HCT116 (cell line): Measurements from ENCODE around the gene C15orf40.

Experiments
- CBX3 ChIP-seq: IDR thresholded peaks from 2 replicates; pipeline ENCODE4 v1.6.1; 2012; ENCODE audit warnings: low read depth
- EGR1 ChIP-seq: IDR thresholded peaks from 2 replicates; pipeline ENCODE4 v1.6.1; 2012; ENCODE audit warnings: low read depth
- EZH2 ChIP-seq: fragments of 200-600 bp; sonication (generic); IDR thresholded peaks from 2 replicates; pipeline ENCODE4 v1.6.1; 2017; ENCODE audit warnings: antibody characterized with exemption, mixed run types
- POLR2AphosphoS5 ChIP-seq: IDR thresholded peaks from 2 replicates; pipeline ENCODE4 v1.6.1; 2011; ENCODE audit warnings: mild to moderate bottlenecking, low read depth, low read length, moderate library complexity
- TF ChIP-seq, protein P1 (sequence below), 3 experiments: fragments of 200-600 bp in 1 of 3; sonication (generic) in 1 of 3; IDR thresholded peaks in 2 of 3; conservative IDR thresholded peaks in 1 of 3; 2 replicates each; pipeline ENCODE4 v1.5.1; 2012 to 2017; ENCODE audit warnings: low read depth in 2 of 3, low read length in 2 of 3, antibody characterized with exemption in 1 of 3, borderline replicate concordance in 1 of 3, control low read depth in 1 of 3, mild to moderate bottlenecking in 1 of 3, mixed read lengths in 1 of 3, mixed run types in 1 of 3, moderate library complexity in 1 of 3; ENCODE audit not compliant: insufficient read depth in 1 of 3
- TF ChIP-seq, protein P2 (sequence below): IDR thresholded peaks from 2 replicates; pipeline ENCODE4 v1.6.1; 2011; ENCODE audit warnings: mild to moderate bottlenecking, low read length, moderate library complexity; ENCODE audit not compliant: insufficient replicate concordance; ENCODE audit errors: extremely low read depth

DNA sequence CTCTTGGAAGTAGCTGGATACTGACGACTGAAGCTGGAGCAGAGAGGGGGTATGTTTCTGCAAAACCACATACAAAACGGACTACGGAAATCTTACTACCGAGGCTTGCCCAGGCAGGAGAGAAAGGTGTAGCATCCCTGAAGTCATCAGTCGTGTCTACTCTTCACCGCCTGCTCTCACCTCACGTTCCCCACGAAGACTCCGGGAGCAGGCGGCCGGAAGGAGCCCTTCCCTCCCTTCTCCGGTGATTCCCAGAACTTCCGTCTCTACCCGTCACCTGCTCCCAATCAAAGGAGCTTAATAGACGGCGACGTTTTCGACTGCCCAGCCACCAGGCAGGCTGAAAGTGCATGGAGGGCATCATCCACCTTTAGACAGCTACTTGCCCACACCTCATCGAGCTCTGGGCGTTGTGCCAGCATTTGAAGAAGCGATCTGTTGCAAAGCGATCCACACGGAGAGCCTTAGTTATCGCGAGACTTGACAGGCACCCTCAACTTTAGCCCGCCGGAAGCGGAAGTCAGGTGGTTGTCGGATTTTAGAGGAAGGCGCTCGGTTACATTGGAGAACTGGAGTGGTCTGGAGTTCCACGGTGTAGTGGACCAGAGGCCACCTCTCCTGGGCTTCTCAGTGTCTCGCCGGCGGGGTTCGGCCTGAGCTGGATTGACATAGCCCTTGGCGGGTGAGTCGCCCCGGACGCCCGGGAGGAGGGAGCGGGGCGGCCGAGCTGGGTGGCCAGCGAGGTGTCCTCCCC is 25.6 kb downstream of the C15orf40 start, which contains the start of gene RAMAC:
- TF ChIP-seq, protein P1, sequence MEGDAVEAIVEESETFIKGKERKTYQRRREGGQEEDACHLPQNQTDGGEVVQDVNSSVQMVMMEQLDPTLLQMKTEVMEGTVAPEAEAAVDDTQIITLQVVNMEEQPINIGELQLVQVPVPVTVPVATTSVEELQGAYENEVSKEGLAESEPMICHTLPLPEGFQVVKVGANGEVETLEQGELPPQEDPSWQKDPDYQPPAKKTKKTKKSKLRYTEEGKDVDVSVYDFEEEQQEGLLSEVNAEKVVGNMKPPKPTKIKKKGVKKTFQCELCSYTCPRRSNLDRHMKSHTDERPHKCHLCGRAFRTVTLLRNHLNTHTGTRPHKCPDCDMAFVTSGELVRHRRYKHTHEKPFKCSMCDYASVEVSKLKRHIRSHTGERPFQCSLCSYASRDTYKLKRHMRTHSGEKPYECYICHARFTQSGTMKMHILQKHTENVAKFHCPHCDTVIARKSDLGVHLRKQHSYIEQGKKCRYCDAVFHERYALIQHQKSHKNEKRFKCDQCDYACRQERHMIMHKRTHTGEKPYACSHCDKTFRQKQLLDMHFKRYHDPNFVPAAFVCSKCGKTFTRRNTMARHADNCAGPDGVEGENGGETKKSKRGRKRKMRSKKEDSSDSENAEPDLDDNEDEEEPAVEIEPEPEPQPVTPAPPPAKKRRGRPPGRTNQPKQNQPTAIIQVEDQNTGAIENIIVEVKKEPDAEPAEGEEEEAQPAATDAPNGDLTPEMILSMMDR (IDR thresholded peaks at IDR 0.05 in 2 of 3, conservative IDR thresholded peaks at IDR 0.05 in 1 of 3; ENCODE audit: borderline replicate concordance in 1 of 3, insufficient read depth in 1 of 3, low read depth in 2 of 3, low read length in 2 of 3) = no peak
- TF ChIP-seq POLR2AphosphoS5 (peak; percentile 77), EZH2 (no peak), EGR1 (no peak), CBX3 (no peak)
- TF ChIP-seq, protein P2, sequence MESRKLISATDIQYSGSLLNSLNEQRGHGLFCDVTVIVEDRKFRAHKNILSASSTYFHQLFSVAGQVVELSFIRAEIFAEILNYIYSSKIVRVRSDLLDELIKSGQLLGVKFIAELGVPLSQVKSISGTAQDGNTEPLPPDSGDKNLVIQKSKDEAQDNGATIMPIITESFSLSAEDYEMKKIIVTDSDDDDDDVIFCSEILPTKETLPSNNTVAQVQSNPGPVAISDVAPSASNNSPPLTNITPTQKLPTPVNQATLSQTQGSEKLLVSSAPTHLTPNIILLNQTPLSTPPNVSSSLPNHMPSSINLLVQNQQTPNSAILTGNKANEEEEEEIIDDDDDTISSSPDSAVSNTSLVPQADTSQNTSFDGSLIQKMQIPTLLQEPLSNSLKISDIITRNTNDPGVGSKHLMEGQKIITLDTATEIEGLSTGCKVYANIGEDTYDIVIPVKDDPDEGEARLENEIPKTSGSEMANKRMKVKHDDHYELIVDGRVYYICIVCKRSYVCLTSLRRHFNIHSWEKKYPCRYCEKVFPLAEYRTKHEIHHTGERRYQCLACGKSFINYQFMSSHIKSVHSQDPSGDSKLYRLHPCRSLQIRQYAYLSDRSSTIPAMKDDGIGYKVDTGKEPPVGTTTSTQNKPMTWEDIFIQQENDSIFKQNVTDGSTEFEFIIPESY = peak; percentile 93
